Stimulated activated memory B cell treated with anti-CD40 and anti-IgM and Interleukin-4, amounts not matched to agents 10 μg/mL and 1 μg/mL and 100 μg/mL, for 72 hours (primary cell): ENCODE data around the gene RPL15.
"Not testable (repeated sequence)": the region's sequence is repeated elsewhere in the genome, so short reads cannot be mapped to it uniquely, and the experiment has no call there.

Experiments used
- ATAC-seq: fragments of 150-1000 bp; cut with Tn5 transposase; 2 replicates; pipeline ENCODE4 v1.10.0; 2021
- H3K27ac Mint-ChIP-seq: one replicate; pipeline ENCODE4 v1.8.0; 2022; ENCODE audit warnings: mild to moderate bottlenecking, mixed read lengths
- H3K27me3 Mint-ChIP-seq: one replicate; pipeline ENCODE4 v1.8.0; 2022; ENCODE audit warnings: mixed read lengths
- H3K36me3 Mint-ChIP-seq: one replicate; pipeline ENCODE4 v1.8.0; 2022; ENCODE audit warnings: mixed read lengths
- H3K4me1 Mint-ChIP-seq: one replicate; pipeline ENCODE4 v1.8.0; 2022; ENCODE audit warnings: mixed read lengths
- H3K4me3 Mint-ChIP-seq: one replicate; pipeline ENCODE4 v1.8.0; 2022; ENCODE audit warnings: mild to moderate bottlenecking, moderate library complexity, mixed read lengths
- H3K9me3 Mint-ChIP-seq: one replicate; pipeline ENCODE4 v1.8.0; 2022; ENCODE audit warnings: mixed read lengths

The RPL15 gene

GRCh38 chr3:23913873-23914743 is 2.8 kb upstream of the RPL15 start:
- H3K4me3 Mint-ChIP-seq, result no peak overlapping the region
- peaks cover 31% of the 10 kb centered on the region for H3K36me3 Mint-ChIP-seq
- H3K4me1 Mint-ChIP-seq, result peaks cover 32% of the 10 kb centered on the region
- no peak overlapping the region for H3K27ac Mint-ChIP-seq
- ATAC-seq, result no peak
- H3K9me3 Mint-ChIP-seq, result no peaks in the 10 kb centered on the region
- H3K27me3 Mint-ChIP-seq, result no peaks in the 10 kb centered on the region

- no peak for ATAC-seq
- H3K4me1 Mint-ChIP-seq, result peaks cover 47% of the 10 kb centered on the region
- H3K27ac Mint-ChIP-seq, result no peak overlapping the region
Measured at GRCh38 chr3:23915537-23916108, 1.3 kb upstream of the RPL15 start.

GRCh38 chr3:23916152-23916885 is 613 bp upstream of the RPL15 start:
- peak; percentile 70 for ATAC-seq
- H3K4me3 Mint-ChIP-seq, result peak overlapping the region; percentile 98
- peak overlapping the region; percentile 99 for H3K27ac Mint-ChIP-seq
- peaks cover 43% of the 10 kb centered on the region for H3K36me3 Mint-ChIP-seq
- peaks cover 47% of the 10 kb centered on the region for H3K4me1 Mint-ChIP-seq
- H3K27me3 Mint-ChIP-seq, result no peaks in the 10 kb centered on the region
- no peaks in the 10 kb centered on the region for H3K9me3 Mint-ChIP-seq

More at GRCh38 chr3:23915537-23916108, 1.3 kb upstream of the RPL15 start:
- no peaks in the 10 kb centered on the region for H3K9me3 Mint-ChIP-seq
- H3K4me3 Mint-ChIP-seq, result peak overlapping the region; percentile 98
- peaks cover 41% of the 10 kb centered on the region for H3K36me3 Mint-ChIP-seq
- no peaks in the 10 kb centered on the region for H3K27me3 Mint-ChIP-seq

GRCh38 chr3:23917679-23918303 is 859 bp downstream of the RPL15 start:
- not testable (repeated sequence) for H3K9me3 Mint-ChIP-seq, ATAC-seq, H3K27me3 Mint-ChIP-seq
- Mint-ChIP-seq H3K36me3 (peaks cover 46% of the 10 kb centered on the region), H3K27ac (peak overlapping the region; percentile 99), H3K4me1 (peaks cover 47% of the 10 kb centered on the region), H3K4me3 (peak overlapping the region; percentile 98)

- H3K27me3 Mint-ChIP-seq, H3K9me3 Mint-ChIP-seq, ATAC-seq: not testable (repeated sequence)
- Mint-ChIP-seq H3K27ac (peak overlapping the region; percentile 99), H3K36me3 (peaks cover 46% of the 10 kb centered on the region), H3K4me3 (peak overlapping the region; percentile 98), H3K4me1 (peaks cover 47% of the 10 kb centered on the region)
Measured at GRCh38 chr3:23918331-23918730, 1.4 kb downstream of the RPL15 start.

- ATAC-seq, result no peak
- Mint-ChIP-seq H3K36me3 (peaks cover 46% of the 10 kb centered on the region), H3K4me1 (peaks cover 47% of the 10 kb centered on the region), H3K27me3 (no peaks in the 10 kb centered on the region), H3K27ac (peak overlapping the region; percentile 99), H3K9me3 (no peaks in the 10 kb centered on the region), H3K4me3 (peak overlapping the region; percentile 18)
Measured at GRCh38 chr3:23919628-23920027, 2.7 kb downstream of the RPL15 start.

GRCh38 chr3:23920151-23920655 is 3.3 kb downstream of the RPL15 start:
- H3K27me3 Mint-ChIP-seq, result no peaks in the 10 kb centered on the region
- no peak overlapping the region for H3K27ac Mint-ChIP-seq
- ATAC-seq, result no peak
- peaks cover 46% of the 10 kb centered on the region for H3K36me3 Mint-ChIP-seq
- H3K4me1 Mint-ChIP-seq, result peaks cover 47% of the 10 kb centered on the region
- H3K9me3 Mint-ChIP-seq, result no peaks in the 10 kb centered on the region
- H3K4me3 Mint-ChIP-seq, result no peak overlapping the region

- no peak for ATAC-seq
- Mint-ChIP-seq H3K9me3 (no peaks in the 10 kb centered on the region), H3K4me1 (peaks cover 39% of the 10 kb centered on the region), H3K4me3 (no peak overlapping the region), H3K27me3 (no peaks in the 10 kb centered on the region), H3K27ac (peak overlapping the region; percentile 59), H3K36me3 (peaks cover 47% of the 10 kb centered on the region)
Measured at GRCh38 chr3:23921052-23921511, 4.2 kb downstream of the RPL15 start.

GRCh38 chr3:23923786-23924185 is 6.9 kb downstream of the RPL15 start:
- Mint-ChIP-seq H3K9me3 (no peaks in the 10 kb centered on the region), H3K27me3 (no peaks in the 10 kb centered on the region), H3K4me3 (no peak overlapping the region), H3K36me3 (peaks cover 33% of the 10 kb centered on the region), H3K4me1 (peaks cover 18% of the 10 kb centered on the region), H3K27ac (no peak overlapping the region)
- ATAC-seq, result no peak

GRCh38 chr3:23926246-23926645 is 9.3 kb downstream of the RPL15 start:
- no peak for ATAC-seq
- Mint-ChIP-seq H3K4me3 (no peak overlapping the region), H3K9me3 (no peaks in the 10 kb centered on the region), H3K27ac (no peak overlapping the region), H3K27me3 (no peaks in the 10 kb centered on the region), H3K36me3 (peaks cover 10% of the 10 kb centered on the region), H3K4me1 (no peaks in the 10 kb centered on the region)

- Mint-ChIP-seq H3K36me3 (peaks cover 6% of the 10 kb centered on the region), H3K9me3 (no peaks in the 10 kb centered on the region), H3K27ac (no peak overlapping the region), H3K27me3 (no peaks in the 10 kb centered on the region), H3K4me1 (no peaks in the 10 kb centered on the region), H3K4me3 (no peak overlapping the region)
- no peak for ATAC-seq
Measured at GRCh38 chr3:23926736-23927135, 9.8 kb downstream of the RPL15 start.

- no peaks in the 10 kb centered on the region for H3K27me3 Mint-ChIP-seq
- ATAC-seq, result no peak
Measured at GRCh38 chr3:23928524-23928923, 11.6 kb downstream of the RPL15 start.

GRCh38 chr3:23931597-23931996 is 14.7 kb downstream of the RPL15 start:
- Mint-ChIP-seq H3K36me3 (peaks cover under 1% of the 10 kb centered on the region), H3K27me3 (no peaks in the 10 kb centered on the region), H3K4me1 (no peaks in the 10 kb centered on the region), H3K9me3 (no peaks in the 10 kb centered on the region), H3K27ac (no peak overlapping the region), H3K4me3 (no peak overlapping the region)
- ATAC-seq, result no peak

More at GRCh38 chr3:23928524-23928923, 11.6 kb downstream of the RPL15 start:
- Mint-ChIP-seq H3K4me3 (no peak overlapping the region), H3K4me1 (no peaks in the 10 kb centered on the region), H3K9me3 (no peaks in the 10 kb centered on the region), H3K27ac (no peak overlapping the region), H3K36me3 (peaks cover 6% of the 10 kb centered on the region)

GRCh38 chr3:23932571-23932970 is 15.6 kb downstream of the RPL15 start:
- Mint-ChIP-seq H3K4me1 (no peaks in the 10 kb centered on the region), H3K9me3 (no peaks in the 10 kb centered on the region), H3K27me3 (no peaks in the 10 kb centered on the region), H3K36me3 (no peaks in the 10 kb centered on the region), H3K27ac (no peak overlapping the region), H3K4me3 (no peak overlapping the region)
- ATAC-seq, result no peak

GRCh38 chr3:23934253-23934652 is 17.3 kb downstream of the RPL15 start:
- H3K4me1 Mint-ChIP-seq, result no peaks in the 10 kb centered on the region
- H3K27me3 Mint-ChIP-seq, result no peaks in the 10 kb centered on the region
- H3K9me3 Mint-ChIP-seq, result no peaks in the 10 kb centered on the region
- ATAC-seq, result no peak
- H3K27ac Mint-ChIP-seq, result no peak overlapping the region
- no peaks in the 10 kb centered on the region for H3K36me3 Mint-ChIP-seq
- H3K4me3 Mint-ChIP-seq, result no peak overlapping the region
